H1 (cell line): Measurements from ENCODE around the gene IFT25. TPM values are rescaled to one million over a fixed set of nuclear protein-coding genes. Genes with fewer than 3 reads are reported as not detected.

Source experiments
- CTCF ChIA-PET: fragments of 300-600 bp; sonication (Branson Sonifier 250); formaldehyde crosslinking; loops from one replicate; lab custom pipeline; 2021; ENCODE audit not compliant: partially characterized antibody; lab: Charles Lee
- POLR2A ChIA-PET: fragments of 300-600 bp; sonication (Branson Sonifier 250); formaldehyde crosslinking; loops from one replicate; lab custom pipeline; 2021; ENCODE audit warnings: inconsistent platforms; ENCODE audit not compliant: partially characterized antibody; lab: Charles Lee
- DNase-seq, 2 experiments: peaks; one replicate each; pipeline versions ENCODE4 v3.0.0 to v3.0.0-alpha.2; 2010 to 2022; ENCODE audit warnings: low spot score in 2 of 2, low read depth in 1 of 2, mixed read lengths in 1 of 2
- FAIRE-seq: peaks from 2 replicates; lab custom pipeline; 2011; peaks lifted over from hg19 to GRCh38; lab: Jason Lieb, UNC
- H2AFZ ChIP-seq: 2 replicates; pipeline ENCODE4 v1.8.1; 2012; ENCODE audit warnings: low read length, inconsistent platforms
- H2AK5ac ChIP-seq: 2 replicates; pipeline ENCODE4 v1.6.1; 2013; ENCODE audit warnings: low read depth, low read length
- H2BK120ac ChIP-seq: replicated peaks from 2 replicates; pipeline ENCODE3; 2013; ENCODE audit warnings: low read depth, low read length, inconsistent platforms
- H2BK12ac ChIP-seq: 2 replicates; pipeline ENCODE4 v1.6.1; 2013; ENCODE audit warnings: low read depth, low read length
- H2BK15ac ChIP-seq: 2 replicates; pipeline ENCODE4 v1.6.1; 2013; ENCODE audit warnings: low read length
- H2BK20ac ChIP-seq: 2 replicates; pipeline ENCODE4 v1.6.1; 2013; ENCODE audit warnings: low read length
- H2BK5ac ChIP-seq: 2 replicates; pipeline ENCODE4 v1.6.1; 2013; ENCODE audit warnings: low read depth, low read length
- H3K14ac ChIP-seq: 2 replicates; pipeline ENCODE4 v1.6.1; 2013; ENCODE audit warnings: inconsistent platforms; ENCODE audit not compliant: insufficient read length
- H3K18ac ChIP-seq: 2 replicates; pipeline ENCODE4 v1.6.1; 2013; ENCODE audit warnings: low read length; ENCODE audit errors: extremely low read depth
- H3K23ac ChIP-seq: 2 replicates; pipeline ENCODE4 v1.6.1; 2013; ENCODE audit warnings: inconsistent platforms; ENCODE audit not compliant: insufficient read length
- H3K23me2 ChIP-seq: 2 replicates; pipeline ENCODE4 v1.6.1; 2013; ENCODE audit warnings: low read depth, low read length
- H3K27ac ChIP-seq: 2 replicates; pipeline ENCODE4 v1.6.1; 2011; ENCODE audit warnings: low read depth, low read length, inconsistent platforms
- H3K27me3 ChIP-seq, 4 experiments: replicated peaks in 1 of 4; 1 replicate in 1 of 4; 2 replicates in 3 of 4; pipeline versions ENCODE4 v1.6.1 to v1.8.1; 2011 to 2013; ENCODE audit warnings: low read length in 3 of 4, mild to moderate bottlenecking in 3 of 4, inconsistent platforms in 2 of 4, mixed read lengths in 2 of 4, moderate library complexity in 1 of 4; ENCODE audit not compliant: control insufficient read depth in 3 of 4, insufficient read depth in 3 of 4; ENCODE audit errors: extremely low read depth in 1 of 4
- H3K36me3 ChIP-seq, 4 experiments: 2 replicates each; pipeline versions ENCODE4 v1.6.1 to v1.8.1; 2011 to 2013; ENCODE audit warnings: mild to moderate bottlenecking in 4 of 4, low read length in 3 of 4, moderate library complexity in 2 of 4, control low read depth in 1 of 4, inconsistent platforms in 1 of 4; ENCODE audit not compliant: insufficient read depth in 4 of 4, control insufficient read depth in 2 of 4
- H3K4ac ChIP-seq: replicated peaks from 2 replicates; pipeline ENCODE3; 2013; ENCODE audit warnings: low read length, low read depth, mixed read lengths, inconsistent platforms; ENCODE audit not compliant: insufficient read length
- H3K4me1 ChIP-seq, 4 experiments: replicated peaks in 1 of 4; 1 replicate in 1 of 4; 2 replicates in 3 of 4; pipeline versions ENCODE4 v1.6.1 to v1.8.1; 2011 to 2013; ENCODE audit warnings: low read length in 3 of 4, inconsistent platforms in 2 of 4, mixed read lengths in 1 of 4; ENCODE audit not compliant: insufficient read depth in 4 of 4, control insufficient read depth in 3 of 4
- H3K4me2 ChIP-seq, 2 experiments: 2 replicates each; pipeline versions ENCODE4 v1.6.1 to v1.8.1; 2011 to 2013; ENCODE audit warnings: low read depth in 2 of 2, low read length in 2 of 2, control low read depth in 1 of 2, inconsistent platforms in 1 of 2, mild to moderate bottlenecking in 1 of 2; ENCODE audit not compliant: insufficient read depth in 1 of 2
- H3K4me3 ChIP-seq, 4 experiments: fragments of 200-600, 300-600 bp in 1 of 4; sonication (generic), shearing (Covaris generic), sonication (Bioruptor Twin) in 1 of 4; 2 replicates each; pipeline versions ENCODE4 v1.5.1 to v1.8.1; 2011 to 2016; ENCODE audit warnings: low read length in 4 of 4, low read depth in 3 of 4, control low read depth in 2 of 4, inconsistent platforms in 2 of 4, mild to moderate bottlenecking in 2 of 4, mixed read lengths in 1 of 4, moderate library complexity in 1 of 4; ENCODE audit not compliant: insufficient read depth in 2 of 4; ENCODE audit errors: extremely low read depth in 1 of 4
- H3K56ac ChIP-seq: replicated peaks from 2 replicates; pipeline ENCODE3; 2013; ENCODE audit warnings: low read depth, mild to moderate bottlenecking, mixed read lengths, low read length, inconsistent platforms; ENCODE audit not compliant: insufficient read length
- H3K79me1 ChIP-seq: 2 replicates; pipeline ENCODE4 v1.6.1; 2013; ENCODE audit warnings: low read depth, low read length, control low read depth
- H3K79me2 ChIP-seq, 2 experiments: 2 replicates each; pipeline versions ENCODE4 v1.6.1 to v1.8.1; 2012 to 2013; ENCODE audit warnings: low read length in 2 of 2, mild to moderate bottlenecking in 2 of 2, inconsistent platforms in 1 of 2; ENCODE audit not compliant: insufficient read depth in 2 of 2, control insufficient read depth in 1 of 2
- H3K9ac ChIP-seq, 4 experiments: replicated peaks in 1 of 4; 1 replicate in 1 of 4; 2 replicates in 3 of 4; pipeline versions ENCODE4 v1.6.1 to v1.8.1; 2011 to 2013; ENCODE audit warnings: low read depth in 3 of 4, low read length in 3 of 4, control low read depth in 2 of 4, mild to moderate bottlenecking in 2 of 4, moderate library complexity in 2 of 4, inconsistent platforms in 1 of 4; ENCODE audit errors: extremely low read depth in 1 of 4
- H3K9me3 ChIP-seq, 2 experiments: 2 replicates each; pipeline versions ENCODE4 v1.6.1 to v1.8.1; 2012 to 2013; ENCODE audit warnings: mild to moderate bottlenecking in 2 of 2, moderate library complexity in 2 of 2, control low read depth in 1 of 2, inconsistent platforms in 1 of 2, low read depth in 1 of 2, low read length in 1 of 2, mixed read lengths in 1 of 2; ENCODE audit not compliant: insufficient read depth in 2 of 2
- H4K20me1 ChIP-seq, 2 experiments: replicated peaks in 1 of 2; 2 replicates each; pipeline versions ENCODE3 to v1.8.1; 2011 to 2013; ENCODE audit warnings: inconsistent platforms in 2 of 2, low read length in 2 of 2, mild to moderate bottlenecking in 1 of 2; ENCODE audit not compliant: insufficient read depth in 2 of 2, control insufficient read depth in 1 of 2
- H4K5ac ChIP-seq: 2 replicates; pipeline ENCODE4 v1.6.1; 2013; ENCODE audit warnings: low read length, low read depth, mixed read lengths, inconsistent platforms; ENCODE audit not compliant: insufficient read length
- H4K8ac ChIP-seq: 2 replicates; pipeline ENCODE4 v1.8.0; 2013; ENCODE audit warnings: mild to moderate bottlenecking, moderate library complexity, low read length, inconsistent platforms; ENCODE audit not compliant: insufficient read depth; ENCODE audit errors: extremely low read depth
- H4K91ac ChIP-seq: replicated peaks from 2 replicates; pipeline ENCODE3; 2013; ENCODE audit warnings: low read length, mixed read lengths, inconsistent platforms; ENCODE audit not compliant: insufficient read length
- BCL11A ChIP-seq, 2 experiments: IDR thresholded peaks; one replicate each; pipeline ENCODE4 v1.6.1; 2011; ENCODE audit warnings: low read depth in 2 of 2, low read length in 2 of 2, mild to moderate bottlenecking in 2 of 2
- BRCA1 ChIP-seq: IDR thresholded peaks from 2 replicates; pipeline ENCODE4 v1.6.1; 2012; ENCODE audit warnings: low read depth, low read length, improper control_type of control experiment
- CREB1 ChIP-seq: IDR thresholded peaks from 2 replicates; pipeline ENCODE4 v1.6.1; 2012; ENCODE audit warnings: inconsistent platforms
- HDAC6 ChIP-seq: IDR thresholded peaks from one replicate; pipeline ENCODE4 v1.7.1; 2012; ENCODE audit warnings: low read depth, mild to moderate bottlenecking, inconsistent platforms, low read length, moderate library complexity
- NANOG ChIP-seq: IDR thresholded peaks from 2 replicates; pipeline ENCODE4 v1.6.1; 2011; ENCODE audit warnings: low read length, low read depth, mild to moderate bottlenecking, inconsistent platforms; ENCODE audit not compliant: insufficient read depth, poor library complexity, severe bottlenecking
- SAP30 ChIP-seq: fragments of 300-600 bp; sonication (generic); IDR thresholded peaks from 2 replicates; pipeline ENCODE4 v1.7.1; 2012; ENCODE audit warnings: low read length, moderate library complexity, mild to moderate bottlenecking, inconsistent platforms; ENCODE audit not compliant: insufficient read depth, insufficient replicate concordance
- SIX5 ChIP-seq: IDR thresholded peaks from 2 replicates; pipeline ENCODE4 v1.6.1; 2011; ENCODE audit warnings: mild to moderate bottlenecking, low read depth, low read length
- SP1 ChIP-seq: IDR thresholded peaks from 2 replicates; pipeline ENCODE4 v1.6.1; 2011; ENCODE audit warnings: low read depth, low read length
- SP4 ChIP-seq: IDR thresholded peaks from 2 replicates; pipeline ENCODE4 v1.6.1; 2012; ENCODE audit warnings: low read length, inconsistent platforms
- TBP ChIP-seq: IDR thresholded peaks from 2 replicates; pipeline ENCODE4 v1.6.1; 2011; ENCODE audit warnings: low read depth, low read length, improper control_type of control experiment
- TCF12 ChIP-seq: IDR thresholded peaks from 2 replicates; pipeline ENCODE4 v1.6.1; 2011; ENCODE audit warnings: low read depth, mild to moderate bottlenecking, low read length
- USF2 ChIP-seq: IDR thresholded peaks from 2 replicates; pipeline ENCODE4 v1.6.1; 2011; ENCODE audit warnings: low read length, improper control_type of control experiment
- WGBS, 2 experiments: shearing (Covaris generic) in 1 of 2; methylation state at CpG; one replicate each; pipeline versions ENCODE4 v1.1.6 to v1.1.7; 2013 to 2015; ENCODE audit warnings: low lambda C conversion rate in 2 of 2, mixed read lengths in 2 of 2, inconsistent platforms in 1 of 2, low coverage in 1 of 2, missing lambda C conversion rate in 1 of 2; ENCODE audit not compliant: insufficient replicate concordance in 2 of 2, insufficient coverage in 1 of 2, insufficient read length in 1 of 2; ENCODE audit errors: extremely low coverage in 1 of 2, missing lambda C conversion rate in 1 of 2; 5-methylcytosine and 5-hydroxymethylcytosine counted together
- polyA plus RNA-seq, 7 experiments: library from polyadenylated mRNA; depleted of rRNA in 3 of 7; stranded (reverse) in 5 of 7; unstranded in 2 of 7; fragments of >200 nt in 5 of 7; fragments of 200-250 nt in 2 of 7; gene quantifications; 1 replicate in 5 of 7; 2 replicates in 1 of 7; 4 replicates in 1 of 7; pipeline versions ENCODE4 v1.2.1 to v1.2.3, GENCODE V29; 2011 to 2013; ENCODE audit warnings: missing spikeins in 2 of 7, mixed read lengths in 2 of 7
- total RNA-seq: library from RNA; stranded (reverse); fragmentation: NEBNext Ultra II Directional; extraction: Animal tissue kit (Norgen Biotek cat#: 25700); gene quantifications from 2 replicates; pipeline ENCODE4 v1.2.1, GENCODE V29; 2021

The IFT25 gene
- total and polyA plus RNA-seq, 2 of the 8 experiments (the other 6 are each of a cell fraction or from before 2014, with no cell fraction given), result 15.0 to 36.3 TPM

GRCh38 chr1:53981220-53981619 is 35.7 kb upstream of the IFT25 start:
- no peak overlapping the region for H2BK20ac ChIP-seq
- no peak overlapping the region for H3K56ac ChIP-seq
- H3K9me3 ChIP-seq, result no peaks in the 10 kb centered on the region
- H4K5ac ChIP-seq, result no peak overlapping the region
- no peak overlapping the region; a peak in 1 of 7 replicates for H3K9ac ChIP-seq
- H3K36me3 ChIP-seq, result no peaks in the 10 kb centered on the region
- no peak overlapping the region for H2BK120ac ChIP-seq
- no peak overlapping the region for H3K18ac ChIP-seq
- H3K23me2 ChIP-seq, result peaks cover 2% of the 10 kb centered on the region; the same call in 1 of the 2 replicates
- no peak overlapping the region for H3K4me3 ChIP-seq
- ChIA-PET POLR2A (no interaction called here), CTCF (interaction anchor here (0.6 to 1.3 kb wide), 4 partner anchors 11 to 122 kb away, joined by 3 to 4 read pairs (median 4); no protein-coding TSS in a partner anchor)
- H2AFZ ChIP-seq, result peak overlapping the region; percentile 24; the same call in 1 of the 2 replicates
- no peak overlapping the region for H3K23ac ChIP-seq
- peaks cover 0 to 5% (median 0%) of the 10 kb centered on the region in 4 experiments; a peak in 2 of 7 replicates for H3K4me1 ChIP-seq
- H3K27ac ChIP-seq, result no peak overlapping the region
- no peak for DNase-seq
- no peak for FAIRE-seq
- 90% methylated on average over 6 of the region's 6 CpGs; no CpG with 5 or more reads in 1 of the 2 experiments for WGBS, 2 experiments
- H3K27me3 ChIP-seq, result peaks cover 0 to 2% (median 0%) of the 10 kb centered on the region in 4 experiments; a peak in 1 of 7 replicates
- H2BK12ac ChIP-seq, result no peak overlapping the region
- no peak overlapping the region for H4K8ac ChIP-seq
- no peaks in the 10 kb centered on the region for H4K20me1 ChIP-seq
- H3K79me2 ChIP-seq, result no peaks in the 10 kb centered on the region
- H3K4me2 ChIP-seq, result no peak overlapping the region
- H3K4ac ChIP-seq, result no peak overlapping the region
- peak overlapping the region; percentile 4 for H4K91ac ChIP-seq
- no peak overlapping the region for H3K14ac ChIP-seq
- no peaks in the 10 kb centered on the region for H3K79me1 ChIP-seq
- H2BK5ac ChIP-seq, result no peak overlapping the region
- no peak overlapping the region for H2AK5ac ChIP-seq
- no peak overlapping the region for H2BK15ac ChIP-seq
- TF ChIP-seq SIX5 (no peak), SAP30 (no peak), SP1 (no peak), BCL11A (IDR thresholded peaks at IDR 0.05; ENCODE audit: low read depth in 2 of 2, low read length in 2 of 2) (no peak), CREB1 (no peak), TCF12 (no peak), BRCA1 (no peak), USF2 (no peak), SP4 (no peak), NANOG (no peak), HDAC6 (no peak), TBP (no peak)
